ENCODE results near the gene ILK.

Gene ILK

GRCh38 chr11:6657346-6657745, 53.8 kb downstream of the ILK start:
- DNase-seq (ENCODE audit: low spot score): no peak

GRCh38 chr11:6658647-6659046, 55.1 kb downstream of the ILK start:
- DNase-seq (ENCODE audit: low spot score): no peak

All from activated CD4-positive, alpha-beta T cell treated with anti-CD3 and anti-CD28 coated beads, Interleukin-2, Interleukin-4, amounts not matched to agents 100 ng/mL and 50 ng/mL, durations not matched to agents 16 hours and 8 hours (primary cell).